COLO829 (cell line): ENCODE data around the gene PCDHGC4.

Experiments
- DNase-seq: peaks from one replicate; pipeline ENCODE4 v3.0.0; 2012; ENCODE audit warnings: low spot score

The PCDHGC4 gene

GRCh38 chr5:141529873-141530272, 45.0 kb downstream of the PCDHGC4 start:
- DNase-seq, result no peak

GRCh38 chr5:141532726-141533125, 47.9 kb downstream of the PCDHGC4 start:
- no peak for DNase-seq

- no peak for DNase-seq
Measured at GRCh38 chr5:141533897-141534296, 49.1 kb downstream of the PCDHGC4 start.

- DNase-seq, result no peak
Measured at GRCh38 chr5:141534492-141535213, 49.8 kb downstream of the PCDHGC4 start.
